ENCODE data around the gene UQCRH. TPM values are rescaled to one million over a fixed set of nuclear protein-coding genes. Genes with fewer than 3 reads are reported as not detected.
"Not testable (repeated sequence)": the region's sequence is repeated elsewhere in the genome, so short reads cannot be mapped to it uniquely, and the experiment has no call there.

UQCRH gene
- total RNA-seq, 2 donors from 2014 or later = 258 to 391 TPM

DNA sequence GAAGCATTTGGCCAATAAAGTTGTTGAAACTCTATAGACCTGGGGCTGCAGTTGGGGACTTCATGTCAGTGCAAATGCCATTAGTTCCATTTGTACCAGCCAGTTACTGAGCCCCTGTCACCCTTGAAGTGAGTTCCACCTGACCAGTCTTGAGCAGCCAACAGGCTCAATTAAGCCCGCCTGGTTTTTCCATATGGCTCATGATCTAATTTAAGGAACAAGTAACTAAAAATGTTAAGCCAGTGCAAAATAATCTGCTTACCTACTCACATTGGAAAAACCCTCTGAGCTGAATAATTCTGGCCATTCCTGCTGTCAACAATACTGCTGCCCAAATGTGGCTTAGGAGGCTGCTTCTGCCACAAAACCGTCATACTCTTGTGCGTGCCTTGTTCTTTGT lies 58.7 kb downstream of the UQCRH start:
- no peak for DNase-seq (ENCODE audit: low spot score)
- Histone ChIP-seq H3K36me3 (peaks cover 3 to 21% of the 10 kb centered on the region in 2 donors), H3K9me3 (no peaks in the 10 kb centered on the region), H3K4me1 (replicated peaks) (no peaks in the 10 kb centered on the region), H3K4me3 (no peak overlapping the region), H3K27ac (no peak overlapping the region), H3K27me3 (replicated peaks; ENCODE audit: insufficient read depth) (no peaks in the 10 kb centered on the region)
- TF ChIP-seq, protein P1, sequence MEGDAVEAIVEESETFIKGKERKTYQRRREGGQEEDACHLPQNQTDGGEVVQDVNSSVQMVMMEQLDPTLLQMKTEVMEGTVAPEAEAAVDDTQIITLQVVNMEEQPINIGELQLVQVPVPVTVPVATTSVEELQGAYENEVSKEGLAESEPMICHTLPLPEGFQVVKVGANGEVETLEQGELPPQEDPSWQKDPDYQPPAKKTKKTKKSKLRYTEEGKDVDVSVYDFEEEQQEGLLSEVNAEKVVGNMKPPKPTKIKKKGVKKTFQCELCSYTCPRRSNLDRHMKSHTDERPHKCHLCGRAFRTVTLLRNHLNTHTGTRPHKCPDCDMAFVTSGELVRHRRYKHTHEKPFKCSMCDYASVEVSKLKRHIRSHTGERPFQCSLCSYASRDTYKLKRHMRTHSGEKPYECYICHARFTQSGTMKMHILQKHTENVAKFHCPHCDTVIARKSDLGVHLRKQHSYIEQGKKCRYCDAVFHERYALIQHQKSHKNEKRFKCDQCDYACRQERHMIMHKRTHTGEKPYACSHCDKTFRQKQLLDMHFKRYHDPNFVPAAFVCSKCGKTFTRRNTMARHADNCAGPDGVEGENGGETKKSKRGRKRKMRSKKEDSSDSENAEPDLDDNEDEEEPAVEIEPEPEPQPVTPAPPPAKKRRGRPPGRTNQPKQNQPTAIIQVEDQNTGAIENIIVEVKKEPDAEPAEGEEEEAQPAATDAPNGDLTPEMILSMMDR (IDR thresholded peaks at IDR 0.05) = no peak
- TF ChIP-seq POLR2A (IDR thresholded peaks at IDR 0.05) (no peak), POLR2AphosphoS5 (IDR thresholded peaks at IDR 0.05) (no peak)
- WGBS = 83% methylated on average over 3 of the region's 3 CpGs
- intact Hi-C loops (cut with DNase I) = no loop called here

DNA sequence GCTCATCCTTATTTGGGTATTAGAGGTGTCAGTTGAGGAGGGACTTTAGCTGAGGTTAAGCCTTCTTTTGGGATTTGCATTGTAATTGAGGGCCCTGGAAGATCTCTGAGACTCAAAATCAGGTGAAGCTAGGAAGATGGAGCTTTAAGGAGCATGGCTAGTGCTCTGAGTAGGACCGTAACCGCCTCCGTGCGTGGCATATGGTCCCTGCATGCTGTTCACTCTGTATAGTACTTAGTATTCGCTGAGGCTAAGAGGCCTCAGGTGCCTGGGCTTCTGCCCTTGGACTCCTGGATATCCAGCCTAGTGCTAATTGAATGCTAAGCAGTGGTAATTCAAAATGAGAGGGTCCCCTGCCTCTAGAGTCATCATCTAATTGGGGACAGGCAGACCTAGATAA lies 59.6 kb downstream of the UQCRH start:
- intact Hi-C loops (cut with DNase I) = no loop called here
- Histone ChIP-seq H3K9me3 (no peaks in the 10 kb centered on the region), H3K27ac (no peak overlapping the region), H3K4me3 (no peak overlapping the region), H3K27me3 (replicated peaks; ENCODE audit: insufficient read depth) (no peaks in the 10 kb centered on the region), H3K4me1 (replicated peaks) (no peaks in the 10 kb centered on the region), H3K36me3 (peaks cover 3 to 21% of the 10 kb centered on the region in 2 donors)
- WGBS = 98% methylated on average over 5 of the region's 5 CpGs
- DNase-seq (ENCODE audit: low spot score) = no peak
- no peak for TF ChIP-seq POLR2A (IDR thresholded peaks at IDR 0.05)
- TF ChIP-seq, protein P1 (IDR thresholded peaks at IDR 0.05) = no peak
- no peak for TF ChIP-seq POLR2AphosphoS5 (IDR thresholded peaks at IDR 0.05)

DNA sequence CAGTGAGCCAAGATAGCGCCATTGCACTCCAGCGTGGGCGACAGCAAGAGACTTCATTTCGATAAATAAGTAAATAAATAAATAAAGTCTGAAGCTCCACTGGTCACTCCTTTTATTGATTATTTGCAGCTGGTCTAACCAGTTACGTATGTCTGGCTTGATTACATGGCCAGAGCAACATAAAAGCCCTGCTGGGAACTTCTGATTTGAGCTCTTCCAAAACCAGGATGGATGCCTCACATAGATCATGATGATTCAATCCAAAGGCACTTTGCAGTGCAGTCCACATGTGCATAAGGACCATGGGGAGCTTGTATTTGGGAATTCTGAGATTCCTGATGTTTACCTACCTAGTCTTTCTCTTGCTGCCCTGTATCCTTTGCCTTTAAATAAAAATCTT lies 61.1 kb downstream of the UQCRH start:
- Histone ChIP-seq H3K36me3 (peaks cover 3 to 14% of the 10 kb centered on the region in 2 donors), H3K9me3 (no peaks in the 10 kb centered on the region), H3K4me1 (replicated peaks) (no peaks in the 10 kb centered on the region), H3K4me3 (no peak overlapping the region), H3K27me3 (replicated peaks; ENCODE audit: insufficient read depth) (no peaks in the 10 kb centered on the region), H3K27ac (no peak overlapping the region)
- TF ChIP-seq, protein P1 (IDR thresholded peaks at IDR 0.05) = no peak
- TF ChIP-seq POLR2A (IDR thresholded peaks at IDR 0.05) (no peak), POLR2AphosphoS5 (IDR thresholded peaks at IDR 0.05) (no peak)
- DNase-seq (ENCODE audit: low spot score) = no peak
- intact Hi-C loops (cut with DNase I) = no loop called here
- 82% methylated on average over 5 of the region's 5 CpGs for WGBS

DNA sequence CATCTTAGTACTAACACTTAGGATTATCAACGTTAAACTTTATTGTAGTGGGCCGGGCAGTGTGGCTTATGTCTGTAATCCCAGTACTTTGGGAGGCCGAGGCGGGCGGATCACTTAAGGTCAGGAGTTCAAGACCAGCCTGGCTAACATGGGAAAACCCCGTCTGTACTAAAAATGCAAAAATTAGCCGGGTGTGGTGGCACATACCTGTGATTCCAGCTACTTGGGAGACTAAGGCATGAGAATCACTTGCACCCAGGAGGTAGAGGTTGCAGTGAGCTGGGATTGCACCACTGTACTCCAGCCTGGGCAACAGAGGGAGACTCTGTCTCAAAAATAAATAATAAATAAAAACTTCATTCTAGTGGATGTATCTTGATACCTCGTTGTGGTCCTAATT lies 62.3 kb downstream of the UQCRH start:
- peaks cover 3 to 13% of the 10 kb centered on the region in 2 donors for H3K36me3 ChIP-seq
- H3K27ac ChIP-seq; H3K4me1 ChIP-seq (replicated peaks); H3K4me3 ChIP-seq; intact Hi-C loops (cut with DNase I); H3K27me3 ChIP-seq (replicated peaks; ENCODE audit: insufficient read depth); DNase-seq (ENCODE audit: low spot score); H3K9me3 ChIP-seq: not testable (repeated sequence)
- WGBS = 96% methylated on average over 8 of the region's 8 CpGs

Other genes with a start within 250 kb of the UQCRH start
- gene PIK3R3, start 171.1 kb upstream of the UQCRH start, total RNA-seq = 10 to 100 TPM in 1 of 2 donors, 1 to 10 TPM in 1; 9.1 to 26.5 TPM
- 100 to 1,000 TPM in 1 of 2 donors, 10 to 100 TPM in 1; 77.2 to 322 TPM for gene TSPAN1, start 128.6 kb upstream of the UQCRH start, total RNA-seq
- gene P3R3URF, start 127.2 kb upstream of the UQCRH start, total RNA-seq = not detected
- gene POMGNT1, start 105.3 kb upstream of the UQCRH start, total RNA-seq = 100 to 1,000 TPM; 106 to 120 TPM
- gene LURAP1, start 100.4 kb upstream of the UQCRH start, total RNA-seq = 10 to 100 TPM; 12.7 to 17.5 TPM
- gene RAD54L, start 55.9 kb upstream of the UQCRH start, total RNA-seq = 1 to 10 TPM; 8.2 to 8.4 TPM
- gene LRRC41, start 82 bp upstream of the UQCRH start, total RNA-seq = 100 to 1,000 TPM in 1 of 2 donors, 10 to 100 TPM in 1; 97.2 to 143 TPM
- 10 to 100 TPM; 21.0 to 29.0 TPM for gene NSUN4, start 37.1 kb downstream of the UQCRH start, total RNA-seq
- 100 to 1,000 TPM; 122 to 264 TPM for gene FAAH, start 90.6 kb downstream of the UQCRH start, total RNA-seq
- gene DMBX1, start 186.1 kb downstream of the UQCRH start, total RNA-seq = not detected
- not detected for gene KNCN, start 247.9 kb downstream of the UQCRH start, total RNA-seq

Data from prostate gland (tissue), 2 donors.